HCT116 (cell line): Measurements from ENCODE around the gene ARHGAP42. TPM values are rescaled to one million over a fixed set of nuclear protein-coding genes. Genes with fewer than 3 reads are reported as not detected.

ENCODE experiments used
- ATAC-seq: fragments of 200-7000 bp; cut with Tn5 transposase; 2 replicates; pipeline ENCODE4 v1.9.1; 2020; ENCODE audit warnings: mild to moderate bottlenecking, moderate library complexity
- BruUV-seq: library from RNA; stranded (reverse); fragments of 400-500 nt; replicated peaks from 2 replicates; lab custom pipeline; 2021; lab: Mats Ljungman, UMichigan
- CTCF ChIA-PET: fragments of 300-600 bp; sonication (Branson Sonifier 250); formaldehyde crosslinking; loops from one replicate; lab custom pipeline; 2021; ENCODE audit warnings: antibody characterized with exemption; lab: Charles Lee
- POLR2A ChIA-PET: fragments of 300-600, 350-600 bp; sonication (Branson Sonifier 250); formaldehyde crosslinking; loops from one replicate; lab custom pipeline; 2021; ENCODE audit warnings: antibody characterized with exemption; lab: Charles Lee
- RAD21 ChIA-PET, 2 experiments: fragments of 300-600 bp; sonication (Branson Sonifier 250); formaldehyde crosslinking; loops; one replicate each; lab custom pipeline; 2023; ENCODE audit warnings: low total read pairs in 2 of 2; ENCODE audit not compliant: uncharacterized antibody in 2 of 2, unreplicated experiment in 2 of 2, low non-redundant PET in 1 of 2; lab: Charles Lee
- DNase-seq: peaks from one replicate; pipeline ENCODE4 v3.0.0-alpha.2; 2010; ENCODE audit warnings: low read depth, low spot score
- H2AFZ ChIP-seq: fragments of 200-600 bp; shearing (Covaris generic), sonication (generic); 2 replicates; pipeline ENCODE4 v1.6.1; 2017; ENCODE audit warnings: low read depth, mixed run types, mixed read lengths, antibody characterized with exemption, low read length; ENCODE audit not compliant: poor library complexity, severe bottlenecking
- H3K27ac ChIP-seq: 2 replicates; pipeline ENCODE4 v1.5.1; 2012; ENCODE audit warnings: low read depth, low read length
- H3K27me3 ChIP-seq: fragments of 200-600 bp; sonication (generic); 2 replicates; pipeline ENCODE4 v1.6.1; 2016; ENCODE audit warnings: mixed run types, low read length, mixed read lengths; ENCODE audit not compliant: insufficient read depth
- H3K36me3 ChIP-seq, 2 experiments: fragments of 200-500 bp in 1 of 2; fragments of 200-600 bp in 1 of 2; sonication (Bioruptor generic) in 1 of 2; sonication (generic) in 1 of 2; 2 replicates each; pipeline versions ENCODE4 v1.5.1 to v1.6.1; 2014 to 2016; ENCODE audit warnings: low read length in 2 of 2, inconsistent platforms in 1 of 2, mixed read lengths in 1 of 2, mixed run types in 1 of 2; ENCODE audit not compliant: insufficient read depth in 2 of 2, control insufficient read depth in 1 of 2
- H3K4me1 ChIP-seq, 2 experiments: fragments of 200-600 bp in 1 of 2; sonication (generic) in 1 of 2; 2 replicates each; pipeline versions ENCODE4 v1.5.1 to v1.6.1; 2012 to 2017; ENCODE audit warnings: low read length in 2 of 2, inconsistent platforms in 1 of 2, mild to moderate bottlenecking in 1 of 2, mixed read lengths in 1 of 2, mixed run types in 1 of 2, moderate library complexity in 1 of 2; ENCODE audit not compliant: insufficient read depth in 2 of 2, control insufficient read depth in 1 of 2
- H3K4me2 ChIP-seq: fragments of 200-600 bp; sonication (generic); 2 replicates; pipeline ENCODE4 v1.6.1; 2017; ENCODE audit warnings: mixed run types, low read length, mixed read lengths
- H3K4me3 ChIP-seq, 2 experiments: fragments of 200-600 bp in 1 of 2; sonication (generic) in 1 of 2; replicated peaks in 1 of 2; 2 replicates each; pipeline ENCODE4 v1.5.1; 2011 to 2016; ENCODE audit warnings: low read length in 2 of 2, control low read depth in 1 of 2, low read depth in 1 of 2, mild to moderate bottlenecking in 1 of 2, mixed read lengths in 1 of 2, mixed run types in 1 of 2
- H3K79me2 ChIP-seq: fragments of 200-600 bp; sonication (generic); 2 replicates; pipeline ENCODE4 v1.6.1; 2017; ENCODE audit warnings: mild to moderate bottlenecking, mixed run types, low read length, moderate library complexity, mixed read lengths; ENCODE audit not compliant: insufficient read depth
- H3K9ac ChIP-seq: fragments of 200-600 bp; sonication (generic); 2 replicates; pipeline ENCODE4 v1.6.1; 2016; ENCODE audit warnings: low read length, mixed read lengths
- H3K9me2 ChIP-seq: fragments of 200-600 bp; sonication (generic), shearing (Covaris generic); 2 replicates; pipeline ENCODE4 v1.6.1; 2017; ENCODE audit warnings: mixed run types, mild to moderate bottlenecking, moderate library complexity; ENCODE audit not compliant: insufficient read depth
- H3K9me3 ChIP-seq, 2 experiments: fragments of 200-500 bp in 1 of 2; fragments of 200-600 bp in 1 of 2; sonication (Bioruptor generic) in 1 of 2; sonication (generic) in 1 of 2; 2 replicates each; pipeline ENCODE4 v1.6.1; 2014 to 2017; ENCODE audit warnings: low read length in 2 of 2, mixed read lengths in 2 of 2, inconsistent platforms in 1 of 2, low read depth in 1 of 2, mild to moderate bottlenecking in 1 of 2, mixed run types in 1 of 2, moderate library complexity in 1 of 2; ENCODE audit not compliant: control insufficient read depth in 1 of 2, insufficient read depth in 1 of 2
- H4K20me1 ChIP-seq: fragments of 200-600 bp; sonication (generic), shearing (Covaris generic); 2 replicates; pipeline ENCODE4 v1.6.1; 2017; ENCODE audit warnings: mixed run types, mild to moderate bottlenecking, moderate library complexity; ENCODE audit not compliant: insufficient read depth
- CBX3 ChIP-seq: IDR thresholded peaks from 2 replicates; pipeline ENCODE4 v1.6.1; 2012; ENCODE audit warnings: low read depth
- CEBPB ChIP-seq: IDR thresholded peaks from 2 replicates; pipeline ENCODE4 v1.6.1; 2012; ENCODE audit warnings: low read depth
- ELF1 ChIP-seq: IDR thresholded peaks from 2 replicates; pipeline ENCODE4 v1.6.1; 2012; ENCODE audit warnings: low read depth, borderline replicate concordance
- EZH2 ChIP-seq: fragments of 200-600 bp; sonication (generic); IDR thresholded peaks from 2 replicates; pipeline ENCODE4 v1.6.1; 2017; ENCODE audit warnings: antibody characterized with exemption, mixed run types
- EZH2phosphoT487 ChIP-seq: fragments of 200-600 bp; IDR thresholded peaks from 2 replicates; pipeline ENCODE4 v1.6.1; 2018; ENCODE audit warnings: antibody characterized with exemption, borderline replicate concordance
- JUND ChIP-seq: IDR thresholded peaks from 2 replicates; pipeline ENCODE4 v1.6.1; 2012
- POLR2A ChIP-seq: IDR thresholded peaks from 2 replicates; pipeline ENCODE4 v1.7.0; 2011; ENCODE audit warnings: borderline replicate concordance; ENCODE audit not compliant: insufficient read depth, insufficient read length; ENCODE audit errors: extremely low read depth
- RAD21 ChIP-seq: IDR thresholded peaks from 2 replicates; pipeline ENCODE4 v1.6.1; 2012; ENCODE audit warnings: low read depth, mild to moderate bottlenecking
- SP1 ChIP-seq: IDR thresholded peaks from 2 replicates; pipeline ENCODE4 v1.6.1; 2012; ENCODE audit warnings: low read depth
- TCF7L2 ChIP-seq: IDR thresholded peaks from 2 replicates; pipeline ENCODE4 v1.7.0; 2011; ENCODE audit warnings: borderline replicate concordance, inconsistent platforms; ENCODE audit not compliant: insufficient read depth, insufficient read length; ENCODE audit errors: extremely low read depth
- ZFX ChIP-seq: fragments of 450-650 bp; IDR thresholded peaks from 2 replicates; pipeline ENCODE4 v1.6.1; 2017
- intact Hi-C: fragments of 100-400 bp; cut with micrococcal nuclease; formaldehyde crosslinking; loops from 2 replicates; pipeline ENCODE4 v1.10.0; 2022
- total RNA-seq: library from RNA; stranded (reverse); gene quantifications from one replicate; pipeline ENCODE4 v1.2.1, GENCODE V29; 2021; ENCODE audit not compliant: unreplicated experiment
- TF ChIP-seq, protein P1 (sequence below): IDR thresholded peaks from 2 replicates; pipeline ENCODE4 v1.6.1; 2012
- TF ChIP-seq, protein P2 (sequence below): IDR thresholded peaks from 2 replicates; pipeline ENCODE4 v1.6.1; 2012; ENCODE audit warnings: low read depth

Gene ARHGAP42
- total RNA-seq, 1 experiment from 2014 or later = 12.3 TPM

GRCh38 chr11:100810666-100811065, 123.6 kb downstream of the ARHGAP42 start:
- TF ChIP-seq EZH2 (no peak), TCF7L2 (no peak), EZH2phosphoT487 (no peak), ELF1 (no peak), SP1 (no peak), CEBPB (no peak), CBX3 (no peak), ZFX (no peak), JUND (no peak), POLR2A (no peak), RAD21 (no peak)
- TF ChIP-seq, protein P1, sequence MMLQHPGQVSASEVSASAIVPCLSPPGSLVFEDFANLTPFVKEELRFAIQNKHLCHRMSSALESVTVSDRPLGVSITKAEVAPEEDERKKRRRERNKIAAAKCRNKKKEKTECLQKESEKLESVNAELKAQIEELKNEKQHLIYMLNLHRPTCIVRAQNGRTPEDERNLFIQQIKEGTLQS = no peak
- TF ChIP-seq, protein P2, sequence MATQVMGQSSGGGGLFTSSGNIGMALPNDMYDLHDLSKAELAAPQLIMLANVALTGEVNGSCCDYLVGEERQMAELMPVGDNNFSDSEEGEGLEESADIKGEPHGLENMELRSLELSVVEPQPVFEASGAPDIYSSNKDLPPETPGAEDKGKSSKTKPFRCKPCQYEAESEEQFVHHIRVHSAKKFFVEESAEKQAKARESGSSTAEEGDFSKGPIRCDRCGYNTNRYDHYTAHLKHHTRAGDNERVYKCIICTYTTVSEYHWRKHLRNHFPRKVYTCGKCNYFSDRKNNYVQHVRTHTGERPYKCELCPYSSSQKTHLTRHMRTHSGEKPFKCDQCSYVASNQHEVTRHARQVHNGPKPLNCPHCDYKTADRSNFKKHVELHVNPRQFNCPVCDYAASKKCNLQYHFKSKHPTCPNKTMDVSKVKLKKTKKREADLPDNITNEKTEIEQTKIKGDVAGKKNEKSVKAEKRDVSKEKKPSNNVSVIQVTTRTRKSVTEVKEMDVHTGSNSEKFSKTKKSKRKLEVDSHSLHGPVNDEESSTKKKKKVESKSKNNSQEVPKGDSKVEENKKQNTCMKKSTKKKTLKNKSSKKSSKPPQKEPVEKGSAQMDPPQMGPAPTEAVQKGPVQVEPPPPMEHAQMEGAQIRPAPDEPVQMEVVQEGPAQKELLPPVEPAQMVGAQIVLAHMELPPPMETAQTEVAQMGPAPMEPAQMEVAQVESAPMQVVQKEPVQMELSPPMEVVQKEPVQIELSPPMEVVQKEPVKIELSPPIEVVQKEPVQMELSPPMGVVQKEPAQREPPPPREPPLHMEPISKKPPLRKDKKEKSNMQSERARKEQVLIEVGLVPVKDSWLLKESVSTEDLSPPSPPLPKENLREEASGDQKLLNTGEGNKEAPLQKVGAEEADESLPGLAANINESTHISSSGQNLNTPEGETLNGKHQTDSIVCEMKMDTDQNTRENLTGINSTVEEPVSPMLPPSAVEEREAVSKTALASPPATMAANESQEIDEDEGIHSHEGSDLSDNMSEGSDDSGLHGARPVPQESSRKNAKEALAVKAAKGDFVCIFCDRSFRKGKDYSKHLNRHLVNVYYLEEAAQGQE = no peak
- Histone ChIP-seq H3K27me3 (no peaks in the 10 kb centered on the region), H3K79me2 (peaks cover 2% of the 10 kb centered on the region; the same call in 1 of the 2 replicates), H4K20me1 (no peaks in the 10 kb centered on the region), H3K4me1 (peaks cover 20 to 31% of the 10 kb centered on the region in 2 experiments), H3K9me2 (no peaks in the 10 kb centered on the region), H3K4me3 (no peak overlapping the region), H3K9ac (no peak overlapping the region), H3K4me2 (no peak overlapping the region), H3K36me3 (no peaks in the 10 kb centered on the region), H3K9me3 (no peaks in the 10 kb centered on the region), H2AFZ (no peak overlapping the region), H3K27ac (no peak overlapping the region)
- CTCF ChIA-PET = interaction anchor here (1.1 kb wide), 1 partner anchor 8 kb away, joined by 3 read pairs; no protein-coding TSS in a partner anchor
- BruUV-seq = no TSS peak
- RAD21 ChIA-PET = no interaction called here
- intact Hi-C loops = no loop called here
- no peak for ATAC-seq
- no peak for DNase-seq
- POLR2A ChIA-PET = no interaction called here
